NCI-H748 (cell line): ENCODE results near the gene DNAJA4.

ENCODE experiments used
- DNase-seq: peaks from one replicate; lab custom pipeline; 2025; ENCODE audit not compliant: unreplicated experiment; lab: John Stamatoyannopoulos, UW

DNAJA4 gene

DNA sequence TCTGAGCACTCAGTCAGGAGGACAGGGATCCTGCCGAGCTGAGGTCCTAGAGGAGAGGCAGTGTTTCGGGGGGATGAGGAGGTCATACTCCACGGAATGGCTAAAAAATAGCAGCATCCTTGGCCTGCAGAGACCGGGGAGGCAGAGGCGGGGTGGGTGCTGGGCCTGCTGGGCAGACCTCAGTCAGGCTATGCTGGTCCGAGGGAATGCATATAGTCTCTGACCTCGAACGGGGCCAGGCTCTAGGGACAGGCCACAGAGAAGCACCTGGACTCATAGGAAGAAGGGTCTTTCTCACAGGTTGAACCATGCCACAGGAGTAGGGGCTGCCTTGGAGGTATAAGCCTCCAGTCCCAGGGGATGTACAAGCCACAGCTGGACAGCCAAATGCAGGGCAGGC lies 49.0 kb downstream of the DNAJA4 start:
- no peak for DNase-seq

DNA sequence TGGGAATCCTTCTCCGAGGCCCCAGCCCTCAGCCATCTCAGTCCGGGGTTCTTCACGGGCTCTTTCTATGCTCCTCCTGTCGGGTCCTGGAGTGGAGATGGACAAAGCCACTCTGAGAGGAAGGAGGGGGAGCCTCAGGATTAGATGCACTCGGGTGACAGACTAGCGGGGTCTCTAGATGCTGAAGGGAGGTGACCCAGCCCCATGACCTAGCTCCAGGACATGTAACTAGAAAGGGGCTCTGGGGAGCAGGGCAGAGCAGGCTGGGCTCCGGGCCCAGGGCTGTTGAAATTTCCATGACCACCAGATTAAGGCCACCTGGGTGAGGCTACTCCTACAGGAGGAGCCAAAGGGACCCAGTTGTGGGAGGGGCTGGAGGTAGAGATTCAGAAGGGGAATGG lies 49.8 kb downstream of the DNAJA4 start:
- DNase-seq, result no peak

DNA sequence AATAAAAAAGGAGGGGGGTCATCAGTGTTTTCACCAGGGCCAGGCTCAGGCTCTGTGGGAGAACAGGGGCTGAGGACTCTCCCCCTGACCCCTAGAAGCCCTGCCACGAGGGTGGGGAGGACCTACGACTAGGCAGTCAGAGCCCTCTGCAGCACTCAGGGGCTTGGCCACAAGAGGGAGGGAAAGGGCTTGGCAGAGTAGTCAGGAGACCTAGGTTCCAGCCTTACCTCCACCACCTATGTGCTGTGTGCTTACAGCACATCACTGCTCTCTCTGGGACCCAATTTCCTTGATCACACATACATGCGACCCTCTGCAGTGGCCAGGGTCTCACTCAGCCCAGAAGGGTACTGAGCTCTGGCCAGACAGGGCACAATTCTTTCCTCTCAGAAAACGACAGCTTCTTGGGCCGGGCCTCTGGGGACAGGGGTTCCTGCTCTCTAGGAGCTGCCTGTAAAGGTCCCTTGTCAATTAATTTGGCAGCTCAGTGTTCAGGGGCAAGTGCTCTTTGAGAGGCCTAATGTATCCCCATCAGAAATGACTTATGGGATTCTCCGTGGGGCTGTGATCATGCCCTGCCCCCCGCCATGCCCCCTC lies 51.4 kb downstream of the DNAJA4 start:
- no peak for DNase-seq

DNA sequence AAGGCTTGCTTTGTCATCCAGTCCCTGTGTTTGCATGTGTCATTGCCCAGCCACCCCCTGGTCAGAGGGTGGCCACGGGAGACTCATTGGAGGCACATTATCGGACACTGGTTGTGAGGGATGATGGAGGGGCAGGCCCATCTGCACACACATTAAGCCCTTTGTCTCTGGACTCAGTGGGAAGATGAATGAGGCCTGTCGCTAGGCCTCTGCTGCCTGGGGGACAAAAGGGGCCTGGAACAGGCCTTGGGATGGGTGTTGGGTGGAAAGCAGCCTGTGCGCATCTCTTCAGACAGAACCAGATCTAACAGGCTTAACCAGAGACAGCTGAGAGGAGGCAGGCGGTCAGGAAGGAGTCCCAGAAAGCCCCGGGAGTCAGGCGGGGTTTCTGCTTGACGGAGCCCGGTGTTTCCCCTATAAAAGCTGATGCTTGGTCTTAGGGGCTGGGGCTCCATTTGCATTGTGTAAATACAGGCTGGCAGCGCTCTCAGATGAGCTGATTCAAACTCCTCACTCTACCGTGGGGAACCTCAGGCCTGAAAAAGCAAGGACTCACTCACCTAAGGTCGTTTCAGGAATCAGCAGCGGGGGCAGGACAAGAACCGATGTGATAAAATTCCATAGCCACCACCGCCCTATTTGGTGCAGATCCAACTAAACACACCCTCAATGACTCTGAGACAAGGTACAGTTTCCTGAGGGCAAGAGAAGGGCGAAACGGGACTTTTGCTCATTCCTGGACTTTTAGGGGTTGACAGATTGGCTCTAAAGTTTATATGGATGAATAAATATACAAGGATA lies 52.1 kb downstream of the DNAJA4 start:
- no peak for DNase-seq

DNA sequence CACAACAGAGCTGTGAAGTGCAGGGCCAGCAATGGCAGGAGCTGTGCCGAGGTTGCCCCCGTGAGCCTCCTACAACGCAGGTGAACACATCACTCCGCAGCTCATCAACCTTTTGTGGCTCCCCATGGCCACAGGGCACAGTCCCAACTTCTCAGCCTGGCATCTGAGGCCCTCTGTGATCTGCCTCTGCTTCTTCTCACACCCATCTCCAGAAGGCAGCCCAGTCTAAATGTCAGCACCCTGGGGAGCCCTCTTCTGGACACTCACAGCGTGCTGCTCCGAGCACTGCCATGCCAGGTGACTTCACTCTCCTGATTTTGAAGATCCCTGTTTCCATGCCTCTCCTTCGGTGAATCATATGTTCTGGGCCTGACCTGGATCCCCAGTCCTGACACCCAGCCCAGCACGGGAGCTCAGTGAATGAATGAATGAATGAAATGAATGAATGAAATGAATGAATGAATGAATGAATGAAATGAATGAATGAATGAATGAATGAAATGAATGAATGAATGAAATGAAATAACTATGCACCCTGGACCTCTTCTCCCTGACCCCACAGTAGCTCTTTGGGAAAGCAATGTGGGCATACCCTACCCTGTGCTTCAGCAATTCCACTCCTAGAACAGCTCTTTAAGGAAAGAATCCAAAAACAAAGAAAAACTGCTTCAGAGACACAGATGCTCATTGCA lies 52.9 kb downstream of the DNAJA4 start:
- no peak for DNase-seq

DNA sequence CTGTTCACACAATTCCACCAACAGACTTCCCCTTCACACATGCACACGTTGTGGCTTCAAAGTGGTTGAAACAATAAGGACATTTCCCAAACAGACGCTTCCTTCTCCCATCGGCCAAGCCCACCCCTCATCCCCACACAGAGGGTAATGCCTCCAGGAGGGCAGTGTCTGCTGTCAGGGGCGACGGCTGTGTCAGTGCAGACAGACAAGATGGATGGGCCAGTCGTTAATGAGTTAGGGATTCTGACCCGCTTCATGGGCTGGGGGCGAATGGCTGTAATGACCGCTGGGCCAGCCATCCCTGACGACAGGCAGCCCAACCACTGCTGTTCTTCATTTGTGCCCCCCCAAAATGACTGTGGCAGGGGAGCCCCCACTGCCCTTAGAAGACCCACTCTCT lies 55.2 kb downstream of the DNAJA4 start:
- DNase-seq, result no peak

DNA sequence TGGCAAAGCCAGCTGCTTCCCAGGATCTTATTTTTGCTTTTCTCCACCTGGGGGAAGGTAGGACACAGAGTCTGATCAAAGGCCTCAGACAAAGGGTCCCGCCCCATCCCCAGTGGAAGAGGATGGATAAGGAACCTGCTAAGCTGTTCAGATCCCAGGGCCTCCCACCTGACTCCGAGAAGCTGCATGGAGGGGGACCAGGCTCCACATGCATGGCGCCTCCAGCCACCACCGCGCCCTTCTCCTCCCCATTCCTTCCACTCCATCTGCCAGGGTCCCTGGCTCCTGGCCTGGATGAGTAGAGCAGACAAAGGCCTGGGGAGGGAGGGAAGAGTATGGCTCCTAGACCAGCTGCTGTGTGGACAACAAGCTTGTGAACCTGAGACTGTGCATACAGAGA lies 55.8 kb downstream of the DNAJA4 start:
- DNase-seq, result no peak

DNA sequence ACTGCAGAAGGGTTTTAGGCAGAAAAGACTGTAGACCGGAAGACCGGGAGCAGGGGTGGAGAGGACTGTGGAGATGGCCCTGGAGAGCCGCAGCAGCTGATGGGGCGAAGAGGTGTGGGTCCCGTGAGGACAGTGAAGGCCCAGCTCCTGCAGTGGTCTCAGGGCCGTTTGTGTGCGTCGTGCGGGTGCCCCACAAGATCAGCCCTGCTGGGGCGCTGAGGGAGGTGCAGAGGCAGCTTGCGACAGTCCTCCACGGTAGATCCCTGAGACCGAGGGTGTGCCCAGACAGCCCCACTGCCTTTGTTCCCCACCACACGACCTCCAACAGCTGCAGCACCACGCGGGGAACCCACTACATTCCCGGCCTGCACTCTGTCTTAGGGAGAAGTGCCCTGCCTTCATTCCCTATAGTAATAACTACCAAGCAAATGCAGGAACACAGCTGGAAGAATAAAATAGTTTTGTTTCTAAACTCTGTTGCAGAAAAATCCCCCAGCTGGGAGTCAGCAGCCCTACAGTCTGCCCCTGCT lies 56.7 kb downstream of the DNAJA4 start:
- DNase-seq, result no peak

DNA sequence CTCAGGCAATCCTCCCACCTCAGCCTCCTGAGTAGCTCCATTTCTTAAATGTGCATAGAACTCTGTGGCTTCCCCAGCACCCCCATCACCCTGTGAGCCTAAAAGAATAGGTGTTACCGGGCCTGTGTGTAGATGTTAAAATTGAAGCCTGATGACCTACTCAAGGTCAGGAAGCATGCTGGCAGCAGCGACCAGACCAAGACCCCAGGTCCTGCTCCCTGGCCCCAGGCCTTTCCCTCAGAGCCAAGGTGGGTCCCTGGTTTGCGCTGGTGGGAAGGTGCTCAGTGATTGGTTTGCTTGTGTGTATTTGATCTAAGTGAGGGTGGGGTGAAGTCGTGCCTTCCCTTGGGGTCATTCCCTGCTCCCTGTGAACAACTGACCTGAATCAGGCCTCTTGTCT lies 57.4 kb downstream of the DNAJA4 start:
- no peak for DNase-seq

DNA sequence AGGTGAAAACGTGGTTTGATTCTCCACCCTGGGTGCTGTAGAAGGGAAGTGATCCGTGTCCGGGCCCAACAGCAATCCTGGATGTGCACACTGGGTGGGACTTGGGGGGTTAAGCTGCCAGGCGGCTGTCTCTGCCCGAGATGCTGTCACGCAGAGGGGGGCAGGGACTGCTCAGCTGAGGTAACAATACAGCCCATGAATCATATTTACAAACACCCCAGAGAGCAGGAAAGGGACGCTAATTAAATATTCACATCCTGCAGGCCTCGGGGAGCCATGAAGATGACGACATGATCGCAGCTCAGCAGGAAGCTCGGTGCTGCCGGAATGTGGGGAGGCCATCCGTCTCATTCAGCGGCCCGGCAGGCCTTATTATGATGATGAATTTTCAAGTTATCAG lies 57.9 kb downstream of the DNAJA4 start:
- DNase-seq, result no peak

DNA sequence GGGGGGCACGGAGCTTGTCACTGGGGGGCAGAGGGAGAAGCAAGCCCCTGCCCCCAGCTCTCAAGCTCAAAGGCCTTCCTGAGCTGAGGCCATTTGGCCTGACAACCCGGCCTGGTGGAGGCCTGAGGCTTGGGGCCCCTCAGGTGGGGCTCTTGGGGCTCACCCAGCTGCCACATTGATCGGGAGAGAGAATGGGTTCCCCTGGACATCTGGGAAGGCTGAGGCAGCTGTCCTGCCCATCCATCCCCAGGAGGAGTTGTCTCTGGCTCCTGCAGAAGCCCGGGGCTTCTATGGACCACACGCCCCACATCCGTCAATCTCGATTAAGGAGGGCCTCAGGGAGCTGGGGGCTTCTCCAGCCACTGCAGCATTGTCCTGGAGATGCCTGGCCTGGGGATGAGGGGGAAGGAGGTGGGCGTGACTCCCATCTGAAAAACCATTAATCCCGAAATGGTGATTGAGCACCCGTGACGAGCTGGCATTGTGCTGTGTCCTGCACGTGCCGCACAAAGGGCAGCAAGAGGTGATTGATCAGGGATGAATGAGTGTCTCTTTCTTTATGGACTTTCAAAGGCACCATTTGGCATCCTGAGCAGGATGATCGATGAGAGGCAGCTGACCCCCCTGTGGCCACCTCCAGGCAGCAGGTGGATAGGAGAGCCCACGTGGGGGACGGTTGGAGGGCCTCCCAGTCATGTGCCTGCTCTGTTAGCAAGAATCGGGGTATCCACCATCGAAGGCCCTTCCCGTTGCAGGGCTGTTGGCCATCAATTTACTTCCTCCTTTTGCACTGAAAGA lies 58.6 kb downstream of the DNAJA4 start:
- DNase-seq, result no peak

DNA sequence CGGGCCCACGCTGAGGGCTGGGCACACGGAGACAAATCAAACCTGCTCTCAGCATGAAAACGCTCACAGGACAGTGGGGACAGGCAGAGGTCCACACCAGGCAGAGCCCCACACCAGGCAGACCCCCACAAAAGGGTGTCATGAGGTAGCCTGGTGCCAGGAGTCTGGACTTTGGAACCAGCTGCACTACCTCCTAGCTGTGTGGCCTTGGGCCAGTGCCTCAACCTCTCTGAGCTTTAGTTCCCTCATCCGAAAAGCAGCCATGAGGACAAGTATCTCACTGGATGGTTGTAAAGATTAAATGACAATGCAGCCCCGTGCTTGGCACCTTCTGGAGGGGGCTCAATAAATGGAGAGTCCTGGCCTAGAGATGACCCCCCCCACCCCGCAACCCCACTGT lies 59.3 kb downstream of the DNAJA4 start:
- DNase-seq, result no peak

DNA sequence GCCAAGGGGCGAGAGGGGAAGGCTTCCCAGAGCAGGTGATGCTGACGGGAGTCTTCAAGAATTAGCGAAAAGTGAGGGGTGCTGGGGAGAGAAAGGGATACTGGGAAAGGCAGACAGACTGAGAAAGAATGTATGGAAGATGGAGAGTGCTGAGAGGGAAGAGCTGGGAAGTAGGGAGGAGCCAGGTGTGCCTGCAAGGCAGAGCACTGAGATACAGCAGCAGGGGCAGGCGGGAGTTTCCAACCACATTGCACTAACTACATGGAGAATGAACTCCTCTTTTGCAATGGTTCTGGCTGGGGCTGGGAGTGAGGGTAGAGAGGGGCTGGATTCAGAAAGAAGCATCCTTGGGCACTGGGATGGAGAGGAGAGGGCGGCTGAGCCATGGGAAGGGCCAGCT lies 59.8 kb downstream of the DNAJA4 start:
- DNase-seq, result no peak

DNA sequence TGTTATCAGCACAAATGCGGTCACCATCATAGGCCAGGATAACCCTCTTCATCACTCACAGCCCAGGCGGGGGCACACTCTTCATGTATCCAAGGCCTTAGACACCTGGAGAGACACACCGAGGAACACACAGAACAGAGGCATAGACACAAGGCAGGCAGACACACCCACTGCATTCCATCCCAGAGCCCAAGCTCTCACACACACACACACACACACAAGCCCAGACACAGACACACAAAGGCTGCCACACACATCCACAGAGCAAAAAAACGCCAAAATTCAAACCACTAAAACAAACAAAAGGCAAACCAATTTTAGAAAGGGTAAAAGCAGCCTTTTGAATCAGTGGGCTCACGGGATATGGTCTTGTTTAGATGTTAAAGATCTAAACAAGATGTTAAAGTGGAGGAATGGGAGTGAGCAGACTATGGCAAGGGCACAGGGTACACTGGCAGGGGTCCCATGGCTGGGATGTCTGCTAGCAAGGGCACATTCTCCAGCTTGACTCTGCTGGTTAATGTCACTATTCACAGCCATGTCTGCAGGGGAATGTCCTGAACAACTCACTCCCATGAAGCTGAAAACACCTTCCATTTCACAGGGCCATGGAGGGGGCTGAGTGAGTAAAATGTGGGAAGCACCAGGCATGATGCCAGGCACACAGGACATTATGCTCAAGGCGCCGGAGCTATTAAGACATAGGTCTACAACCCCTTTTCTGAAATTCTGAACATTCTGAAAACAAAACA lies 60.9 kb downstream of the DNAJA4 start:
- DNase-seq, result no peak

DNA sequence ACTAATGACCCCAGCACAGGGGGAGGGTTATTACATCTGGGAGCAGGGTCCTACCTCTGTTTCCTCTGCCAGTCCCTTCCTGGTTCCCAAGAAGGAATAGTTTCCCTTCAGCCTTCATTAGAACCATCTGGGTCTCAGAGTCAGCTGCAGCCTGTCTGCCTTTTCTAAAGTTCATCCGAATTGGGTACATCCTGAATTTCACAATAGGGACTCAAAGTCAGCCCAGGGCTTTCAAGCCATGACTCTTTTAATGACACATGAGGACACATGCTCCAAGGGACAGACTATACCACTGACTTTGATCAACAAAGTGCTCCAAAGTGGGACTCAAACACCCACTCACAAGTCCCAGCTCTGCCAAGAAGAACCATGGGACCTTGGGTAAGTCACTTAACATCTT lies 63.1 kb downstream of the DNAJA4 start:
- no peak for DNase-seq

DNA sequence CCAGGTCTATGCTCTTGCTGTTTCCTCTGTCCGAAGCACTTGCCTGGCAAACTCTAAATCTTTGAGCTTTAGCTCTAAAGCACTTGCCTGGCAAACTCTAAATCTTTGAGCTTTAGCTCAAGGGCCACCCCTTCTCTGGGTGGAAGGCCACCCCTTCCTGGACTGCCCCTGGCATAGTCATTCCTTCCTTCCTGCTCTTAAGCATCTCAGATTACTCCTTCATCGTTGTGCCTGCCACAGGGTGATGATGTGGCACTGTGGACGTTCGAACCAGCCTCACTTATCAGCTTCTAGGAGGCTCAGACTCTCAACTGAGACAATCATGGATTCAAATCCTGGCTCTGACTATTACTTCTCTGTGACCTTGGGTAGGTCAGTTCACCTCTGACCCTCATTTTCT lies 65.3 kb downstream of the DNAJA4 start:
- DNase-seq, result no peak
